Effector memory CD4-positive, alpha-beta T cell (primary cell): ENCODE results near the gene PPP1CB.

Source experiments
- DNase-seq, 3 donors: peaks; one replicate each; pipeline ENCODE4 v3.0.0-alpha.2; 2020
- H3K27ac ChIP-seq: 2 replicates; pipeline ENCODE4 v1.7.0; 2013; ENCODE audit warnings: mild to moderate bottlenecking, low read length, moderate library complexity; ENCODE audit not compliant: insufficient read depth, poor library complexity, severe bottlenecking
- H3K27me3 ChIP-seq: replicated peaks from 2 replicates; pipeline ENCODE4 v1.7.0; 2013; ENCODE audit warnings: mild to moderate bottlenecking, low read length; ENCODE audit not compliant: insufficient read depth, control insufficient read depth, poor library complexity, severe bottlenecking
- H3K36me3 ChIP-seq: 2 replicates; pipeline ENCODE4 v1.7.0; 2013; ENCODE audit warnings: mild to moderate bottlenecking, low read length, moderate library complexity; ENCODE audit not compliant: control insufficient read depth, insufficient read depth
- H3K4me1 ChIP-seq: 2 replicates; pipeline ENCODE4 v1.7.0; 2013; ENCODE audit warnings: low read length, mild to moderate bottlenecking; ENCODE audit not compliant: control insufficient read depth, insufficient read depth, poor library complexity, severe bottlenecking
- H3K4me3 ChIP-seq: 2 replicates; pipeline ENCODE4 v1.7.0; 2013; ENCODE audit warnings: low read length, low read depth, mild to moderate bottlenecking; ENCODE audit not compliant: insufficient read depth, poor library complexity, severe bottlenecking
- H3K9me3 ChIP-seq: 2 replicates; pipeline ENCODE4 v1.7.0; 2013; ENCODE audit warnings: mild to moderate bottlenecking, low read length, moderate library complexity; ENCODE audit not compliant: control insufficient read depth
- total RNA-seq, 3 donors: gene quantifications; one replicate each; lab custom pipeline; 2026; lab: John Stamatoyannopoulos, UW

PPP1CB gene
- 144 to 320 (median 230) reads per million in 3 donors for total RNA-seq

DNA sequence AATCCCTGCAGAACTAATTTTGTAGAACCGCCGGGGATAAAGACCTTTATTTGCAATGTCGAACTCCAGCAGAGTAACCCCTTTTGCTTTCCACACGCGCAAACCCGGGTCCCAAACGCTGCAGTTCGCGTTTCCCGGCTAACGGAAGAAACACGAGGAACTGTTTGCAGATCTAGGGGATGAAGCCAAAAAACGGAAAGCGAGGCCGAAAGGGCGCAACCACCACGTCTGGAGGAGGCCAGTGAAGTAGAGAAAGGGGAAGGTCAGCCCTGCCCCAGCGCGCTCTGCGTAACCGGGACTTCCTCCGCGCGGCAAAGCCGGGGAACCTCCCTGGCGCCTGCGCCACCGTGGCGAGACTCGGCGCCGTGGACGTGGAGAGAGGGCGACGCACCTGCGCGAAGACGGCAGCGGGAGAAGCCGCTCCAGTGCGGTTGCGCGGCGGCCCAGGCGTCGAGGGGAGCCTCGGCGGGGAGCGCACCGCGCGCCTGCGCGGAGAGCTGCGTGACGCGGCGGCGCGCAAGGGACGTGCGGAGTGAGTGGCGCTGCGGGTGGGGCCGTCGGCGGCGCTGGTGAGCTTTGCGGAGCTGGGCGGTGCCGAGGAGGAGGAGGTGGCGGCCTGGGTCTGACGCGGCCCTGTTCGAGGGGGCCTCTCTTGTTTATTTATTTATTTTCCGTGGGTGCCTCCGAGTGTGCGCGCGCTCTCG lies at the start of gene PPP1CB:
PPP1CB (plus strand) TSS at position 579 of the 704 bp plus-strand sequence. CDS start 295 bp downstream, outside the sequence.
- DNase-seq: peak; percentile 95 to 97 (median 96)
- H3K27ac ChIP-seq: peak within 1 kb of the TSS; percentile 99
- H3K4me1 ChIP-seq: peaks cover 15% of the 10 kb centered on the region
- no peaks in the 10 kb centered on the region for H3K27me3 ChIP-seq
- no peaks in the 10 kb centered on the region for H3K36me3 ChIP-seq
- no peaks in the 10 kb centered on the region for H3K9me3 ChIP-seq
- H3K4me3 ChIP-seq: peak within 1 kb of the TSS; percentile 93

DNA sequence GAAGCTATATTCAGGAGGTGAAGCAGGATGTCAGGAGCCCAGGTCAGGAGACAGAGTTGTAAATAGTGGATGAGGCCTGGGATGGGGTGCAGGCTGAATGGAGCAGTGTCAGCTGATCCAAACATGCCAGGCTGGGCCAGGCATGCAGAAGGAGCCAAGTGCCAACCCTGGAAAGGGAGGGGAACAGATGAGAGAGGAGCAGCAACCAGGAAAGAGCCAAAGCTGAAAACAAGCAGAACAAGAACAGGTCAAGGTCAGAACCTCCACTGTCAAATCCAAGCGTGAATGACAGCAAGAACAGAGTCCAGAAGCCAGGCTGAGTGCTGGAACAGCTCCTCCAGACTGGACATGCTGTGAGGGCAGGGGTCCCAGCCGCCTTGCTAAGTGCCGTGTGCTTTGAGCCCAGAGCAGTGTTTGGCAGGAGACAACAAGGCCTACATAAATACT lies 49.2 kb upstream of the PPP1CB start:
- H3K27ac ChIP-seq: no peak overlapping the region
- no peaks in the 10 kb centered on the region for H3K27me3 ChIP-seq
- no peaks in the 10 kb centered on the region for H3K36me3 ChIP-seq
- H3K4me1 ChIP-seq: no peaks in the 10 kb centered on the region
- H3K9me3 ChIP-seq: no peaks in the 10 kb centered on the region
- H3K4me3 ChIP-seq: no peak overlapping the region
- DNase-seq: no peak

DNA sequence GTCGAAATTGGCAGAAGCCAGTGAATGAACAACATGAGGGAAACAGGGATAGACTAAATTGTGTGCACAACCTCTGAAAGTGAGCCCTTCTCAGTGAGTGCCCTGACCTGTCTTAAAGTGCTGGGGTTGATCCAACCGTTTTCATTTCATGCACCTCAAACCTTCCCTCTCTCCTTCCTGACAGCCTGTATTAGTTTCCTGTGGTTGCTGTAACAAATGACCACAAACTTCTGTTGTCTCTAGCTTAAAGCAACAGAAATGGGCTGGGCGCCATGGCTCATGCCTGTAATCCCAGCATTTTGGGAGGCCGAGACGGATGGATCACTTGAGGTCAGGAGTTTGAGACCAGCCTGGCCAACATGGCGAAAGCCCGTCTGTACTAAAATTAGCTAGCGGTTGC lies 48.8 kb upstream of the PPP1CB start:
- no peaks in the 10 kb centered on the region for H3K4me1 ChIP-seq
- H3K4me3 ChIP-seq: no peak overlapping the region
- H3K27me3 ChIP-seq: no peaks in the 10 kb centered on the region
- no peak for DNase-seq
- no peak overlapping the region for H3K27ac ChIP-seq
- no peaks in the 10 kb centered on the region for H3K36me3 ChIP-seq
- no peaks in the 10 kb centered on the region for H3K9me3 ChIP-seq

DNA sequence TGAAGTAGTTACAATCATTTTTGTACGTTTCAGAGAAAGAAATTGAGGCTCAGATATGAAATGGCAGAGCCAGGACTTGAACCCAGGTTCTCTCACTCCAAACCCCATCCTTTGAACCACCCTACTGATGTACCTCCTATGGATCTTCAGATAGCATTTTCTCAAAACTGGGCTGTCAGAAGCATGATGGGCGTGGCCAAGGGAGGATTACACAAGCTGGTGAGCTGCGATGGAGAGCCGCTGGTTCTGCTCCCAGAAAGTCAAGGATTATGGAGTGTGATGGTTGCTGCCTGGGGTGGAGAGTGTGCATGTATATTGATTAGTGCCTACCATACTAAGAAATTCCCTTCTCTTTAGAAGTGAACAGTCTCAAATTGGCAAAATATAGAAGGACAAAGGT lies 47.0 kb upstream of the PPP1CB start:
- no peaks in the 10 kb centered on the region for H3K4me1 ChIP-seq
- H3K27ac ChIP-seq: no peak overlapping the region
- H3K36me3 ChIP-seq: no peaks in the 10 kb centered on the region
- DNase-seq: no peak
- no peak overlapping the region for H3K4me3 ChIP-seq
- no peaks in the 10 kb centered on the region for H3K9me3 ChIP-seq
- H3K27me3 ChIP-seq: no peaks in the 10 kb centered on the region

DNA sequence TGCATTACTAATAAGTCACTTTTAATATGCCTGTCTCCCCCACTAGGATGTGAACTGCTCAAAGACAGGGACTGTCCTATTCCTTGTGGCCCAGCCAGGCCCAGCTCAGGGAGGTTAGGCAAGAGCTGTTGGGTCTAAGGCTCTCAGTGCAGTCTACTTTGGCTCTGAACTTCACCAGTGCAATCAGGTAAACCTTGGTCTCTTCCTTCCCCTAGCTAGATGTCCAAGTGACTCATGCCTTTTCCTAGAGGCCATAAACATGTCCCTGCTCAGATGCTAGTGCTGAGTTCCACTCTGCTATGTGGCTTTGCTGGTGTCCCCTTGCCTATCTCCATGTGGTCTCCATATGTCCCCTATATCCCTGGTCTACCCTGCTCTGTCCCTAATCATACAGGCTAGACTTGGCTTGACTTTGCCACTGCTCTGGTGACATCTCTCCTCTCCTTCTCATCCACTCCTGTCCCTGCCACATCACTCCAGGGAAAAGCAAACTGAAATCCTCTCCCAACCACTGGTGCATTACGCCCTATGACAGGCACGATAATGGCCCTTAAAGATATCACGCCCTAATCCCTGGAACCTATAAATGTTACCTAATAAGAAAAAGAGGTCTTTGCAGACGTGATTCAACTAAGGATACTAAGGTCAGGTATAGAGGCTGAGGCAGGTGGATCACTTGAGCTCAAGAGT lies 45.7 kb upstream of the PPP1CB start:
- Histone ChIP-seq H3K4me3 (no peak overlapping the region), H3K4me1 (no peaks in the 10 kb centered on the region), H3K27me3 (no peaks in the 10 kb centered on the region), H3K27ac (no peak overlapping the region), H3K9me3 (no peaks in the 10 kb centered on the region), H3K36me3 (no peaks in the 10 kb centered on the region)
- no peak for DNase-seq

DNA sequence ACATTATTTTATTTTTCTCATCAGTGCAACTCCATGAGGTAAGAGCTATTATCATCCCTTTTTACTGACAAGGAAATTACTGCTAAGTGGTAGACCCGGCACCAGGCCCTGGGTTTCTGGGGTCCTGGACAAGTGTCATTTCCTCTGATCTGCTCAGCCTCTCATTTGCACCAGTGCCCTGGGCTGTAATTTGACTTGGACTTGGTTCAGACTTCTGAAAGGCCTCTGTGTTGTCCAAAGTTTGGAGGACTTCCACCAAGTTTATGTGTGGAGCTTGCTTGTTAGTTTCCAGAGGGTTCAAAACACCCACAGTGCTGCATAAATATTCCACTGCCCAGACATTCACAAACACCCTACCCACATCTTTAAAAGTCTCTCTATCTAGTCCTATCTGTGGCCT lies 44.0 kb upstream of the PPP1CB start:
- H3K4me1 ChIP-seq: no peaks in the 10 kb centered on the region
- H3K27me3 ChIP-seq: no peaks in the 10 kb centered on the region
- H3K4me3 ChIP-seq: no peak overlapping the region
- H3K36me3 ChIP-seq: no peaks in the 10 kb centered on the region
- DNase-seq: no peak
- H3K9me3 ChIP-seq: no peaks in the 10 kb centered on the region
- H3K27ac ChIP-seq: no peak overlapping the region

DNA sequence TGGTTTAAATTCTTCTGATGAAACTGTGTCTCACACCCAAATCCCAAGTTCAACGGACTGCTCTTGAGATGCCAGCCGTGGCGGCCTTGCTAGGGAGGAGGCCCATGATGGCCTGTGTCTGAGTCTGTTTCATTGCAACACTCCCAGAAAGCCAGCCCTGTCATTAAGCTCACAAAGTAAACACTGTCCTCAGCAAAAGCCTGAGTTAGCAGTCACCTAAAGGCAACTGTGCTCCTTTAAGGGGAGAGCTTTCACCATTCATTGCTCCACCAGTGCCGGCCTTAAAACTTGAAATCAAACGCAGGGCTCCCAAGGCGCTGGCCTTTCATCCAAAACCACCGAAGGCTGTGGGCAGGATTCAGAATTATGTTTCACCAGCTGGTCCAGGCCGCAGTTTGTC lies 42.5 kb upstream of the PPP1CB start:
- DNase-seq: no peak

DNA sequence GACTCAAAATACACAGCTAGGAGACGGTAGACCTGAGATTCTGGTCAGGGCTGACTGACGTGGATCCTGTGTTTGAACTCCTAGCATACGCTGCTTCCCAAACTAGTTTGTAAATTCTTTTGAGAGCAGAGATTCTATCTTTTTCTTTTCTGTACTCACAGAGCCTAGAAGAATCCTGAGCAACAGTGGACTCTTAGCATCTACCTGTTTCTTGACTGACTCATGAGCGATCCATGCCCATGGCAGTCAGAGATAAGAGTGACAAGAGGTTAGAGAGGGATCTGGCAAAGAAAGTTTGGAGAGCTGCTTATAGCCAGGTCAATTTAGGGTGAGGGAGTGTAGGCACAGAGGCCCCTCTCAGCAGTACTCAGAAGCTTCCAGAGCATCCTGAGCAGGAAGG lies 41.1 kb upstream of the PPP1CB start:
- no peak overlapping the region for H3K4me3 ChIP-seq
- DNase-seq: no peak
- H3K27ac ChIP-seq: no peak overlapping the region
- no peaks in the 10 kb centered on the region for H3K4me1 ChIP-seq
- H3K9me3 ChIP-seq: no peaks in the 10 kb centered on the region
- H3K36me3 ChIP-seq: no peaks in the 10 kb centered on the region
- no peaks in the 10 kb centered on the region for H3K27me3 ChIP-seq

More for the DNA sequence above, 42.5 kb upstream of the PPP1CB start:
- H3K9me3 ChIP-seq: no peaks in the 10 kb centered on the region
- no peak overlapping the region for H3K4me3 ChIP-seq
- no peaks in the 10 kb centered on the region for H3K27me3 ChIP-seq
- no peaks in the 10 kb centered on the region for H3K36me3 ChIP-seq
- H3K4me1 ChIP-seq: no peaks in the 10 kb centered on the region
- H3K27ac ChIP-seq: no peak overlapping the region

DNA sequence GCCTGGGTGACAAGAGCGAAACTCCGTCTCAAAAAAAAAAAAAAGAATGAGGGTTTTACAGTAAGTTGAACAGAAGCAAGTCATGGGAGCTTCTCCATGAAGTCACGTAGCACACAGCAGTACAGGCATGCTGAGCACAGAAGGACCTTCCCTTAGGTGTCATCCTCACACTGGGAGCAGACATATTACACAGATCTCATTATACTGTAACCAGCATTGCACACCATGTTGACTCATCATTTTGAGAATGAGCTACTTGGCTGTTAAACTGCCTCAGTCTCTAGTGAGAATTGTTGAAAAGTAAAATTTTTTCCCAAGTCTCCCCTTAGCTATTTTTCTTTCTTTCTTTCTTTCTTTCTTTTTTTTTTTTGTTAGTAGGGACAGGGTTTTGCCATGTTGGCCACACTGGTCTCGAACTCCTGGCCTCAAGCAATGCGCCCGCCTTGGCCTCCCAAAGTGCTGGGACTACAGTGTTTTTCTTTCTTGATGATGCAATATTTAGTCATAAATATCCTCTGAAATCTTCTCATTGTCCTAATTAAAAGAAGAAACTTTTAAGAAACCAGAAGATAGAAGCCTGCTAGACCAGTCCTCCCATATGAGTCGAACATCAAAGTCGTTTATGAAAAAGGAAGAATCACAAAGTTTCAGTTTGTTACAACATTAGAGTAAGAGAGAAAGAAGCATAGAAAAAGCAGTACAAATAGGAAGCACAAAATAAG lies 37.9 kb upstream of the PPP1CB start:
- no peak overlapping the region for H3K4me3 ChIP-seq
- no peaks in the 10 kb centered on the region for H3K9me3 ChIP-seq
- no peak for DNase-seq
- no peaks in the 10 kb centered on the region for H3K27me3 ChIP-seq
- no peak overlapping the region for H3K27ac ChIP-seq
- H3K36me3 ChIP-seq: no peaks in the 10 kb centered on the region
- H3K4me1 ChIP-seq: no peaks in the 10 kb centered on the region
